Measurements from ENCODE around the gene CREB5. TPM values are rescaled to one million over a fixed set of nuclear protein-coding genes. Genes with fewer than 3 reads are reported as not detected.
"Not testable (repeated sequence)": the region's sequence is repeated elsewhere in the genome, so short reads cannot be mapped to it uniquely, and the experiment has no call there.

CREB5 gene
- total RNA-seq, 1 donor: 17.8 TPM

- Histone ChIP-seq H3K27me3 (ENCODE audit: insufficient read depth, low read length) (no peaks in the 10 kb centered on the region), H3K4me1 (ENCODE audit: insufficient read depth, low read length) (no peaks in the 10 kb centered on the region), H3K4me3 (ENCODE audit: low read length) (no peak overlapping the region), H3K9me3 (ENCODE audit: low read depth, low read length) (no peaks in the 10 kb centered on the region)
These were observed 356.3 kb downstream of the CREB5 start for GRCh38 chr7:28768577-28769147.

DNA sequence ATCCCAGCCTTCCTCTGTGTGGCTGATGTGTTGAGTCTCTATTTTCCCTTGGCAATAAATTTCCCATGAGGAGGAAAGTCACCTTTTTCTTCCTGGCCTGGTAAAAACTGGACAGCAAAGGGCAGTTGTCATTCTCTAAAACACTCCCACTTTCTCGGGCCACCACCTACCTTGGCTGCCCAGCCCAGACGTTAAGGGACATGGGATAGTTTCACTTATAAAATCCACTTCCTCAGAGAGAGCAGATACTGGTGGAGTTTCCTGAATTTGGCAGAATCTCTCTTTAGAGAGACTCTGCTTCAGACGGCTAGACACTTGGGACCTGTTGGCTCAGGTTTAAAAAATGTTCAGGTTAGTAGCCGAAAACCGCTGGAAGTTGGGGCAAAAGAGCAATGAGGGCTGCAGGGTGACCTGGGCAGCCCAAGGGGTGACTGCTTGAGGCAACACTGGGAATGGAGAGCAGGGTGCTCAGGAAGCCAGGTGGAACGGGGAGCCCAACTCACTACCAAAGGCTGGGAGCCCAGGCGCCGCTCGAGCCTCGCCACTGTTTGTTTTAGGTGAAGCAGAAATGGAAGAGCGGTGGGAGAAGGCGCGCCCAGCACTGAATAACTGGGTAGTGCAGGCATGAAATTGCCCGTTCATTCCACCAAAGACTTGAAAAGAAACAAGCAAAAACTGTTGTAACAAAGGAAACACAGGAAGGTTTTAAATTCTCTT is 359.7 kb downstream of the CREB5 start:
- Histone ChIP-seq H3K4me1 (ENCODE audit: insufficient read depth, low read length) (no peaks in the 10 kb centered on the region), H3K27me3 (ENCODE audit: insufficient read depth, low read length) (no peaks in the 10 kb centered on the region), H3K9me3 (ENCODE audit: low read depth, low read length) (no peaks in the 10 kb centered on the region), H3K4me3 (ENCODE audit: low read length) (no peak overlapping the region)

- H3K4me3 ChIP-seq (ENCODE audit: low read length): no peak overlapping the region
- H3K27me3 ChIP-seq (ENCODE audit: insufficient read depth, low read length): no peaks in the 10 kb centered on the region
- H3K9me3 ChIP-seq (ENCODE audit: low read depth, low read length): no peaks in the 10 kb centered on the region
- no peaks in the 10 kb centered on the region for H3K4me1 ChIP-seq (ENCODE audit: insufficient read depth, low read length)
These were observed 361.3 kb downstream of the CREB5 start for GRCh38 chr7:28773423-28774145.

DNA sequence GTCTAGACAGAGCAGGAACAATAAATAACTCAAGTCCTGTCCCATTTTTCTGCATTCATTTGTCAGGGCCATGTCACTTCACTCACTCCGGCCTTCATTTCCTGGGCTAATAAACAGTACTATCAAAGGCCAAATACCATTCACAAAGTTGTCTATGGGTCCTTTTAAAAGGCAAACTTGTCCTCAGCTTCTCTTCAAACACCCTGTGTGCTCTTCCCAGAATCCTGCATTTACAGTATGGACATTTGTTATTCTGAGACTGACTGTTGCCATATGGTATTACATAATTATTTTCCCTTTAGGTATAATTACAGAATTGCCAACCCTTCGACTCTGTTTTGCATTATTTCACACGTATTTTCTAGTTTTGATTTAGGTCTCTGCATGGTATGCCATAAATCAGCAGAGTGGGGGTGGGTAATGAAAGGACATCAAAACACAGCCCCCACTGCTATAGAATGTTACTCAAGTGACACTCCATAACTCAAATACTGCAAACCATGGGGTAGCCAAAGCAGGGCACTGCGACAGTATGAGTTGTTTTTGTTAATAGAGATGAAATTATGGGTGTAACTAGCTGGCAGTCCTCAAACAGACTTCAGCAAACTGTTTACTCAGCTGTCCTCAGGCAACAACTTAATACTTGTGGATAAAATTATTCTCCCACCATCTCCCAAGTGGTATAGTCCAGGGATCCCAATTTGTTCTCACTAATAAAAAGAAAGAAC is 362.1 kb downstream of the CREB5 start:
- Histone ChIP-seq H3K27me3 (ENCODE audit: insufficient read depth, low read length) (no peaks in the 10 kb centered on the region), H3K4me3 (ENCODE audit: low read length) (no peak overlapping the region), H3K9me3 (ENCODE audit: low read depth, low read length) (no peaks in the 10 kb centered on the region), H3K4me1 (ENCODE audit: insufficient read depth, low read length) (peaks cover 4% of the 10 kb centered on the region)

- H3K4me1 ChIP-seq (ENCODE audit: insufficient read depth, low read length): peaks cover 11% of the 10 kb centered on the region
- H3K27me3 ChIP-seq (ENCODE audit: insufficient read depth, low read length): no peaks in the 10 kb centered on the region
- no peak overlapping the region for H3K4me3 ChIP-seq (ENCODE audit: low read length)
- H3K9me3 ChIP-seq (ENCODE audit: low read depth, low read length): no peaks in the 10 kb centered on the region
These were observed 364.3 kb downstream of the CREB5 start for GRCh38 chr7:28776463-28777157.

GRCh38 chr7:28778786-28779185 is 366.5 kb downstream of the CREB5 start:
- peaks cover 25% of the 10 kb centered on the region for H3K4me1 ChIP-seq (ENCODE audit: insufficient read depth, low read length)
- H3K27me3 ChIP-seq (ENCODE audit: insufficient read depth, low read length): no peaks in the 10 kb centered on the region
- no peak overlapping the region for H3K4me3 ChIP-seq (ENCODE audit: low read length)

GRCh38 chr7:28779954-28780353 is 367.6 kb downstream of the CREB5 start:
- no peaks in the 10 kb centered on the region for H3K27me3 ChIP-seq (ENCODE audit: insufficient read depth, low read length)

More at GRCh38 chr7:28778786-28779185, 366.5 kb downstream of the CREB5 start:
- H3K9me3 ChIP-seq (ENCODE audit: low read depth, low read length): no peaks in the 10 kb centered on the region

GRCh38 chr7:28782362-28782761 is 370.0 kb downstream of the CREB5 start:
- H3K4me1 ChIP-seq (ENCODE audit: insufficient read depth, low read length): peaks cover 33% of the 10 kb centered on the region
- no peaks in the 10 kb centered on the region for H3K9me3 ChIP-seq (ENCODE audit: low read depth, low read length)
- H3K27me3 ChIP-seq (ENCODE audit: insufficient read depth, low read length): no peaks in the 10 kb centered on the region
- no peak overlapping the region for H3K4me3 ChIP-seq (ENCODE audit: low read length)

More at GRCh38 chr7:28779954-28780353, 367.6 kb downstream of the CREB5 start:
- H3K4me1 ChIP-seq (ENCODE audit: insufficient read depth, low read length): peaks cover 25% of the 10 kb centered on the region
- H3K9me3 ChIP-seq (ENCODE audit: low read depth, low read length): no peaks in the 10 kb centered on the region
- H3K4me3 ChIP-seq (ENCODE audit: low read length): no peak overlapping the region

DNA sequence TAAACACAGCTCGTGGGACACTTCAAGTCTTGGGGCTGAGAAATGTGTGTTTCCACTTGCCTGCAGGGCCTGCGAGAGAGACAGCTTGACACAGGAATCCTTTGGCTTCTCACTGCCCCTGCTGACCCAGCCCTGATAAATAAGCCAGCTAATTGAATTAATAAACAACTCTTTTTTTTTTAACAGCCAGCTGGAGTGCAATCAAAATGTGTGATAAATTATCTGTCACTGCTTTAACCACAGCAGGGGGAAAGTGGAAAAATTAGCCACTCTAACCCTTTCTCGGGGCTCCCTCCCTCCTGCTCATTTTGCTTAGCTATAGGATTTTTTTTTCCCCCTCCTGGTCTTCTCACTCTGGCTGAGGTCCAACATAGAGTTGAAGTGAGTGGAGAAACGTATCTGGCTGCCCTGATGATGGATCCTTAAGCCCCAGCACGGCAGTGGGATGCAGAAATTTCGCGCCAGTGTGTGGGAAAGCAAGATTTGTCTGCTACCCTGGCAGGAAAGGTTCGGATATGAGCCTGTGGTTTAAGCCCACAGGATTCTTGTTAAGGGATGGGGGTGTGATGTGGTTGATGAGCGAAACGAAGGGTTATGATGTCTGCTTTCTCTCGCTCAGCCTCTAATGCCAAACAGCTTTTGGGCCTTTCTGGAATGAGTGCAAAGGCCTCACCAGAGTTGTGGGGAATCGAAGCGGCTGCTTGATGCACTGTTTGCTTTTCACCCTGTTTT is 372.0 kb downstream of the CREB5 start:
- Histone ChIP-seq H3K9me3 (ENCODE audit: low read depth, low read length) (no peaks in the 10 kb centered on the region), H3K4me3 (ENCODE audit: low read length) (no peak overlapping the region), H3K4me1 (ENCODE audit: insufficient read depth, low read length) (peaks cover 29% of the 10 kb centered on the region), H3K27me3 (ENCODE audit: insufficient read depth, low read length) (no peaks in the 10 kb centered on the region)

GRCh38 chr7:28785041-28785995 is 373.0 kb downstream of the CREB5 start:
- H3K27me3 ChIP-seq (ENCODE audit: insufficient read depth, low read length): no peaks in the 10 kb centered on the region
- H3K9me3 ChIP-seq (ENCODE audit: low read depth, low read length): no peaks in the 10 kb centered on the region
- H3K4me1 ChIP-seq (ENCODE audit: insufficient read depth, low read length): peaks cover 29% of the 10 kb centered on the region
- H3K4me3 ChIP-seq (ENCODE audit: low read length): no peak overlapping the region

DNA sequence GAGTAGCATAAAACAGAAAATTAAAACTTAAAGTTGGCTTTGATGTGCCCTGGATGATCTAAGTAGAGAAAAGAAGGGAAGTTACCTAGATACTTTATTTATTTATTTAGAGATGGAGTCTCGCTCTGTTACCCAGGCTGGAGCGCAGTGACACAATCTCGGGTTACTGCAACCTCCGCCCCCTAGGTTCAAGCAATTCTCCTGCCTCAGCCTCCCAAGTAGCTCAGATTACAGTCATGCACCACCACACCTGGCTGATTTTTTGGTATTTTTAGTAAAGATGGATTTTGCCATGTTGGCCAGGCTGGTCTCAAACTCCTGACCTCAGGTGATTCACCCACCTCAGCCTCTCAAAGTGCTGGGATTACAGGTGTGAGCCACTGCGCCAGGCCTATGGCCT is 373.8 kb downstream of the CREB5 start:
- H3K4me3 ChIP-seq (ENCODE audit: low read length); H3K27me3 ChIP-seq (ENCODE audit: insufficient read depth, low read length); H3K9me3 ChIP-seq (ENCODE audit: low read depth, low read length): not testable (repeated sequence)
- peaks cover 25% of the 10 kb centered on the region for H3K4me1 ChIP-seq (ENCODE audit: insufficient read depth, low read length)

DNA sequence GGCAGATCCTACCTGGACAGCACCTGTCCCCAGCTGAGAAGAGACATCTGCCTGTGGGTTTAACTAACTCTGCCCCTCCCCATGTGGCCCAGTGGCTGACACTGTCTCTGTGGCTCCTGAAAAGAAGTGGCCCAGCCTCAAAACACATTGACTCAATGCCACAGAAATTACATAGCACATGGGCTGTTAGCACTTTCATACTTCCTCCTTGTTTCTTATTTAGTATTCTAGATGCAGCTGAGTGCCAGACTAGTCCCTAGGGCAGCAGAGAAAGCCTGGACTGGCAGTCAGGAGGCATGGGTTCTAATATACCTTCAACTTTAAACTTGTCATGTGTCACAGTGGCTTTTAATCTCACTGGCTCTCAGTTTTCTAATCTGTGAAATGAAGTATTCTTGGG is 374.8 kb downstream of the CREB5 start:
- H3K27me3 ChIP-seq (ENCODE audit: insufficient read depth, low read length): no peaks in the 10 kb centered on the region
- H3K4me1 ChIP-seq (ENCODE audit: insufficient read depth, low read length): peaks cover 17% of the 10 kb centered on the region
- no peaks in the 10 kb centered on the region for H3K9me3 ChIP-seq (ENCODE audit: low read depth, low read length)
- H3K4me3 ChIP-seq (ENCODE audit: low read length): no peak overlapping the region

DNA sequence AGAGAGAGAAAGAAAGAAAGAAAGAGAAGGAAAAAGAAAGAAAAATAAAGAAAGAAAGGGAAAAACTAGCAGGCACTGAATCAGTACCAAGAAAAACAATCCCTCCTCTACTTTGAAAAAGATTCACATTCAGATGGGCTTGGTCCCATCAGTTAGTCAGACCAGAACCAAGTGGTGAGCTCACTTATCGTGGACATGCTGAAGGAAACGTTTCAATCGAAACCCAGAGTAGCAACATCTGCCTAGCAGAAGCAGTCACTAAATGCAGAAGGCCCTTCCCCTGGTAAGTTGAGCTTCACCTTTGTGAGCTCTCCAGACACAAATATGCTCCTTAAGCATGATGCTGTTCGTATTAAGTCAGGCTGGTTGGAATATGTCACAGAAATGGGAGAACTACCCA is 378.1 kb downstream of the CREB5 start:
- H3K27me3 ChIP-seq (ENCODE audit: insufficient read depth, low read length): no peaks in the 10 kb centered on the region
- H3K9me3 ChIP-seq (ENCODE audit: low read depth, low read length): no peaks in the 10 kb centered on the region
- H3K4me1 ChIP-seq (ENCODE audit: insufficient read depth, low read length): peaks cover 8% of the 10 kb centered on the region
- no peak overlapping the region for H3K4me3 ChIP-seq (ENCODE audit: low read length)
